HK-2 (cell line): ENCODE results near the gene NXPH4.

Source experiments
- DNase-seq: peaks from one replicate; pipeline ENCODE4 v3.0.0-alpha.2; 2018; ENCODE audit not compliant: unreplicated experiment

Gene NXPH4

DNA sequence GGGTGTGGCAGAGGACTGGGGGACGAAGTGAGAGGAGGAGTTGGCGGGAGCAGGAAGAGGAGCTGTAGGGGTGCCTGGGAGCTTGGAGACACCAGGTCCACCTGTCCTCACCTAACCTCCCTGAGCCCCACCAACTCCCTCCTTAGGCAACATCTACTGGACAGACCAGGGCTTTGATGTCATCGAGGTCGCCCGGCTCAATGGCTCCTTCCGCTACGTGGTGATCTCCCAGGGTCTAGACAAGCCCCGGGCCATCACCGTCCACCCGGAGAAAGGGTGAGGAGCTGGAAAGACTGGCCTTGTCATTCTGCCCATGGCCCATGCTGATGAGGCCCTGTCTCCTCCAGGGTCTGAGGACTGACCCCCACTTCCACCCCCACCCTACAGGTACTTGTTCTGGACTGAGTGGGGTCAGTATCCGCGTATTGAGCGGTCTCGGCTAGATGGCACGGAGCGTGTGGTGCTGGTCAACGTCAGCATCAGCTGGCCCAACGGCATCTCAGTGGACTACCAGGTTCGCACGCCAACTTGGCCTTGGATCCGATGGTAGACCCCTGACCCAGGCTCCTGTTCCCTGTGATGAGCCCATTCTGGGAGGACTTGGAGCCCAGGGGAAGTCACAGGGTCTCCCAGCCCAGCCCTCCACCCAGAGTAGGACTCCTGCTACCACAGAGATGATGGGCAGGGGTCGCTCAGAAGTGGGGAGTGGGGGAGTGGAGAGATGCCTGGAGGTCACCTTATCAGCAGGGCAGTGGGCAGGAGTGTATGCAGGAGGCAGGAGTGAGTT, 32.5 kb upstream of the NXPH4 start:
- no peak for DNase-seq

DNA sequence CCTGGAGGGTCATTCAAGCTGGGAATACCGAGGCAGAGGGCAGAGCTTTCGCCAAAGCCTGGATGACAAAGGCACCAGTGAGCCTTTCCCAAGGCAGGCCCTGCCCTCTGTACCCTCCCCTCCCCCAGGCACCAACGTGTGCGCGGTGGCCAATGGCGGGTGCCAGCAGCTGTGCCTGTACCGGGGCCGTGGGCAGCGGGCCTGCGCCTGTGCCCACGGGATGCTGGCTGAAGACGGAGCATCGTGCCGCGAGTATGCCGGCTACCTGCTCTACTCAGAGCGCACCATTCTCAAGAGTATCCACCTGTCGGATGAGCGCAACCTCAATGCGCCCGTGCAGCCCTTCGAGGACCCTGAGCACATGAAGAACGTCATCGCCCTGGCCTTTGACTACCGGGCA, 31.2 kb upstream of the NXPH4 start:
- DNase-seq, result no peak

DNA sequence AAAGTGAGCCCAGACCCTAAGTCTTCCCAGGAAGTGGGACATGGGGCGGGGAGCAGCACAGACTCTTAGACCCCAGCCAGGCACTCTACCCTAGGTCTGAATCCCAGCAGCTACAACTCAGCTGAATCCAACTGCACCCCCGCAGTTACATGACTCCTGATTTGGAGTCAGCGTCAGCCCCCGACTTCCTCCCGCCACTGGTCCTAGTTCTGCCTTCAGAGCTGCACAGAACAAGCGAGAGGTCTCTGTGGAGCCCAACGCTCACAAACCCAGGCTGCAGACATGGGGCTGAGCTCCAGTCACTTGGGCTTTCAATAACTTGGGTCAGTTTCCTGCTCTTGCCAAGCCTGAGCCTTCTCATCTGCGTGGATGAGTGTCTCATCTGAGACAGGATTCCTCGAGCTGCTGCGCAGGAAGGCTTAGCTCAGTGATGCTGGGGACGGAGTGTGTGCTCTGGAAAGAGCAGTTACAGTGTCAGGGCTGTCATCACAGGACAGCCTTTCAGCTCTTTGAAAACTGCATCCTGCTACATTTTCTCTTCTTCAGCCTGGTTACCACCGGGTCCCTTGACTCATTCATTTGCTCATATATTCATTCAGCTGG, 30.6 kb upstream of the NXPH4 start:
- no peak for DNase-seq

GRCh38 chr12:57187222-57188089, 29.1 kb upstream of the NXPH4 start:
- DNase-seq, result no peak

DNA sequence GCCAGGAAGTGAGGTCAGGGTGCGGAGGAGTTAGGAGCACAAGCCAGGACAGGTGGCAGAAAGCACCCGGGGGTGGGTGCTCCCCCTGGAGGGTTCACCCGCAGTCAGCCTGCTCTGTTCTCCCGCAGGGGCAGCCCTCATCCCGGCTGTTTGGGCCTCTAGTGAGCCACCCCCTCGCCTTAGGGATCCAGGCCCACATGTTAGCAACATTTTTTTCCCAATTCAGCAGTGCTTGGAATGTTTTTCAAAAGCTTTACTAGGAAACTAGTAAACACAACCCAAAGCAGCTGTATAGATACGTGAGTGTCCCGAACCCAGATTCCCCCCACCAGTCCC, 28.5 kb upstream of the NXPH4 start:
- DNase-seq, result no peak

DNA sequence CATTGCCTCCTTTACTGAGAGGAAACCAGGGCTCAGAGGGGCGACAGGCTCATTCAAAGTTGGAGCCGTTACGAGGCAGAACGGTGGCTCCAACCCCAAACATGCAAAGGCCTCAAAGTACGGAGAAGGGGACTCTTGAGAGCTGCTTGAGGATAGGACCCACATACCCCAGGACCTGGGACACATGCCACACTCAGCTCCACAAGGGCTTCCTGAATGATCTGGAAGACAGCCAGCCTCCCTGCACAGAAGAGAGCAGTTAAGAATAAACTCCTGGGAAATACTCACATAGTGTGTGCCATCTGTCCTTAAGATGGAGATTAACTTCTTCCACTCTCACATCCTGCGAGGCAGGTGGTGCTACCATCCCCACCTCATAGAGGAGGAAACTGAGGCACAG, 26.6 kb upstream of the NXPH4 start:
- no peak for DNase-seq

- no peak for DNase-seq
These were observed 25.8 kb upstream of the NXPH4 start for GRCh38 chr12:57190821-57191220.

DNA sequence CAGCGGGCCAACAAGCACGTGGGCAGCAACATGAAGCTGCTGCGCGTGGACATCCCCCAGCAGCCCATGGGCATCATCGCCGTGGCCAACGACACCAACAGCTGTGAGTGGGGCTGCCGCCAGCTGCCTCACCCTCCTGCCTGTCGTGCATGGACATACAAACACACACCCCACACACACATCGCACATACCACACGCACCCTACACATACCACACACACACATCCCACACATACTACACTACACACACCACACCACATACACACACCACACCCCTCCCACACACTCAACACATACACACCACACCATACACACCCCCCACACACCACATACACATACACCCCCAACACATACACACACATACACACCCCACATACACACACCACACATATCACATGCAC, 25.2 kb upstream of the NXPH4 start:
- DNase-seq, result no peak

DNA sequence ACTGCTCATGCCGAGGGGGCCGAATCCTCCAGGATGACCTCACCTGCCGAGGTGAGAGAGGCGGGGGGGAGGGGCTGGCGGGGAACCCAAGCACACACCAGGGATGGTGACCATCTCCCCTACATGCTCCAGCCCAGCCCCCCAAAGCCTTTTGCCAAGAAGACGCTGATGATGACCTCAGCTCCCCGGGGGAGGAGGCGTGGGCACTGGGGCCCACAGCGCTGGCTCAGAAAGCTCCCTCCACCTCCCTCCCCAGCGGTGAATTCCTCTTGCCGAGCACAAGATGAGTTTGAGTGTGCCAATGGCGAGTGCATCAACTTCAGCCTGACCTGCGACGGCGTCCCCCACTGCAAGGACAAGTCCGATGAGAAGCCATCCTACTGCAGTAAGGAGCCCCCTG, 23.7 kb upstream of the NXPH4 start:
- no peak for DNase-seq

DNA sequence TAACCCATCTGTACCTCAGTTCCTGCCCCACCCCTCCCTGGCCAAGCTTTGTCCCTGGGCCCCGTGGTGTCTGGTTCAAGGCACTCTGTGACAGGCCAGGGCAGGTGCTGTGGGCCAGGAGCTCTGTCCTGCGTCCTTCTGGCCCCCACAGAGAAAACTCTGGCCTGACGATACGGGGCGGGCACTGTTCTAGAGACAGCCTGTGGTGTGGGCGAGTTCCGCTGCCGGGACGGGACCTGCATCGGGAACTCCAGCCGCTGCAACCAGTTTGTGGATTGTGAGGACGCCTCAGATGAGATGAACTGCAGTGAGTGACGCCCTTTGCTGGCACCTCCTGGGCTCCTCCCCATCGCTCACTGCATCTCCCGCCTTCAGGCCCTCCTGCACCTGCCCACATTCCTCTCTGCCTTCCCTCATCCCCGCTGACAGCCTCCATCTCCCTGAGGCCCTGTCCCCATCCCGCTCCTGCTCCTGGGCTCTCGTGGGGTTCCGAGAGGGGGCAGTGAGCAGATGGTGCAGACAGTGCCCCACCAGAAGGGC, 22.8 kb upstream of the NXPH4 start:
- no peak for DNase-seq

GRCh38 chr12:57194253-57194652, 22.3 kb upstream of the NXPH4 start:
- DNase-seq, result no peak

GRCh38 chr12:57195186-57195585, 21.4 kb upstream of the NXPH4 start:
- no peak for DNase-seq

DNA sequence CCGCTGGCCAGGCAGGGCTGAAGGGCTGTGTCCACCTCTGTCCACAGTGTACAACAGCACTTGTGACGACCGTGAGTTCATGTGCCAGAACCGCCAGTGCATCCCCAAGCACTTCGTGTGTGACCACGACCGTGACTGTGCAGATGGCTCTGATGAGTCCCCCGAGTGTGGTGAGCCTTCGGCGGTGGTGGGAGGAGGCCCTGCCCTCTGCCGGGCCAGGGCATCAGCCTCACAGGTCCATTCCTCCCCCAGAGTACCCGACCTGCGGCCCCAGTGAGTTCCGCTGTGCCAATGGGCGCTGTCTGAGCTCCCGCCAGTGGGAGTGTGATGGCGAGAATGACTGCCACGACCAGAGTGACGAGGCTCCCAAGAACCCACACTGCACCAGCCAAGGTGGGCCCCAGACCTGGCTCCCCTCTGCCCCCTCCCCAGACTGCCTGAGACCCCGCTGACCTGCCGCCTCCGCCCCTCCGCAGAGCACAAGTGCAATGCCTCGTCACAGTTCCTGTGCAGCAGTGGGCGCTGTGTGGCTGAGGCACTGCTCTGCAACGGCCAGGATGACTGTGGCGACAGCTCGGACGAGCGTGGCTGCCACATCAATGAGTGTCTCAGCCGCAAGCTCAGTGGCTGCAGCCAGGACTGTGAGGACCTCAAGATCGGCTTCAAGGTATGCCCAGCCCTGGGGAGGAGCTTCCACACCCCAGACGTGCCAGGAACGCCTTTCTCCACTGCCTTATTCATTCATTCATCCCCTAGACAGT, 20.8 kb upstream of the NXPH4 start:
- no peak for DNase-seq

DNA sequence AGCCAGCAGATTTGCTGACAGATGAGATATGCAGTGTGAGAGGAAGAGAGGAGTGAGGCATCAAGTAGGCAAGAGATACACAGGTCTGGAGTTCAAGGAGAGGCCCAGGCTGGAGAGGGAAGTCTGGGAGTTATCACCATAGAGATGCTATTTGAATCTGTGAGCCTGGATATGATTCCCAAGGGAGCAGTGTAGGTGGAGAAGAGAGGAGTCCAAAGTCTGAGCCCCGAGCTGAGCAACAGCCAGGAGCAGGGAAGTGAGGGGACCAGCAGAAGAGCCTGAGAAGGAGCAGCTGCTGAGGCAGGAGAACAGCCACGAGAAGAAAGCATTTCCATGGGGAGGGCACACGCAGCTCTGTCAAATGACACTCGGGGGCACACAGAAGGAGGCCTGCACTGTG, 20.2 kb upstream of the NXPH4 start:
- DNase-seq, result no peak

GRCh38 chr12:57196956-57197355, 19.6 kb upstream of the NXPH4 start:
- DNase-seq, result no peak

- no peak for DNase-seq
These were observed 18.3 kb upstream of the NXPH4 start for GRCh38 chr12:57198329-57198728.

GRCh38 chr12:57199191-57199590, 17.4 kb upstream of the NXPH4 start:
- DNase-seq, result no peak

DNA sequence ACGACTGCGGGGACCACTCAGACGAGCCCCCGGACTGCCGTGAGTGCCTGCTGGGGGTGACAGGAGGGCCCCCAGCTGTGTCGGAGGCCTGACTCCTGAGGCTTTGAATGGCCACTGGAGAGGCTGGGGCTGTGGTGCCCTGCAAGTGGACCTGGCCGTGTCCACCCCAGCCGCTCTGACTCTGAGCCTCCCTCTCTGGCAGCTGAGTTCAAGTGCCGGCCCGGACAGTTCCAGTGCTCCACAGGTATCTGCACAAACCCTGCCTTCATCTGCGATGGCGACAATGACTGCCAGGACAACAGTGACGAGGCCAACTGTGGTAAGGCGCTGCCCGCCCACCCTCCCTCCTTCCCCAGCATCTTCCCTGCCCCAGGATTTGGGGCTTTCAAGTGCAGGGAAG, 16.1 kb upstream of the NXPH4 start:
- no peak for DNase-seq

DNA sequence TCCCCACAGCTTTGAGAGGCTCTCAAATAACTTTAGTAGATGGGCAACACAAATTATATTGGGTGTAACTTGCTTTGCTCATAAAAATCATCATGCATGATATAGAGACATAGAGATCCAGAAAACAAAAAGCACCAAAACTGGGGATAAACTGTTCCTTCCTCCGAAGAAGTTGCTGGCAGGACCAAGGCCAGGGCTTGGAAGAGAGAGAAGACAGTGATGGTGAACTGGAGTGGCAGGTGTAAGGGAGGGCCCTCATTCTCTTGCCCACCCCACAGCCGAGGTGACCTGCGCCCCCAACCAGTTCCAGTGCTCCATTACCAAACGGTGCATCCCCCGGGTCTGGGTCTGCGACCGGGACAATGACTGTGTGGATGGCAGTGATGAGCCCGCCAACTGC, 15.4 kb upstream of the NXPH4 start:
- no peak for DNase-seq

DNA sequence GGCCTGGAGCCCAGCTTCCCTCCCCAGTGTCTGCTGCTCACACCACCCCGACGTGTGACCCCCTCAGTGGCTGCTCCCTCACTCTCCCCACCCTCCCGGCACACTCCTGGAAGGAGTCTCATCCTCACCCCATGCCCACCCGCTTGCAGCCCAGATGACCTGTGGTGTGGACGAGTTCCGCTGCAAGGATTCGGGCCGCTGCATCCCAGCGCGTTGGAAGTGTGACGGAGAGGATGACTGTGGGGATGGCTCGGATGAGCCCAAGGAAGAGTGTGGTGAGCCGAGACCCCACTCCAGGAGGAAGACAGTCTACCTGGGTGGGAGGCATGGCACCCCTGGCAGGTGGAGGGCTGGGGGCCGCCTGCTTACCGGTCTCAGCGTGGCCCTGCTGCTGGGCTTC, 15.0 kb upstream of the NXPH4 start:
- DNase-seq, result no peak

DNA sequence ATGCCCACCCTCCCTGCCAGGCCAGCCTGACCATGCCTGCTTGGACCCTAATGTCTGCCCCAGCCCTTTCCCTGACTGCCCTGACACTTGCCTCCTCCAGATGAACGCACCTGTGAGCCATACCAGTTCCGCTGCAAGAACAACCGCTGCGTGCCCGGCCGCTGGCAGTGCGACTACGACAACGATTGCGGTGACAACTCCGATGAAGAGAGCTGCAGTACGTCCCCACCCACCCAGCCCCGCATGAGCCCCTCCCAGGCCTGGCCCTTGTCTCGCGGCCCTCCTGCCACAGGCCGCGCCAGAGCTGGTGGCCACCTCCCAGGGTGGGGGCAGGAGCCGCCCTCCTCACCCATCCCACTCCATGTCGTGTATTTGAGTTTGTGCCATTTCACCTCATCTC, 14.3 kb upstream of the NXPH4 start:
- DNase-seq, result no peak

DNA sequence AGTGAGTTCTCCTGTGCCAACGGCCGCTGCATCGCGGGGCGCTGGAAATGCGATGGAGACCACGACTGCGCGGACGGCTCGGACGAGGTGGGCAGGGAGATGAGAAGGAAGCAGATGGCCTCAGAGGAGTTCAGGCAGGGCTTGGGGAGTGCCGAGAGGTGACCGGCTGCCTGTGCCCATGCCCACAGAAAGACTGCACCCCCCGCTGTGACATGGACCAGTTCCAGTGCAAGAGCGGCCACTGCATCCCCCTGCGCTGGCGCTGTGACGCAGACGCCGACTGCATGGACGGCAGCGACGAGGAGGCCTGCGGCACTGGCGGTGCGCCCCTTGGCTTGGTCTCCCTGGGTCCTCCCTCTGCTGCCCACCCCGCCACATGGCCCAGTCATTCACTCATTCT, 13.4 kb upstream of the NXPH4 start:
- no peak for DNase-seq
